Colonic mucosa (tissue), 4 donors: ENCODE results near the gene TMEM94. TPM values are rescaled to one million over a fixed set of nuclear protein-coding genes. Genes with fewer than 3 reads are reported as not detected.

Experiments
- DNase-seq: peaks from one replicate; pipeline ENCODE4 v3.0.0-alpha.2; 2020
- H3K27ac ChIP-seq: fragments of 200-600 bp; one replicate; pipeline ENCODE4 v1.8.0; 2021
- H3K27me3 ChIP-seq: fragments of 200-600 bp; one replicate; pipeline ENCODE4 v1.8.0; 2021
- H3K36me3 ChIP-seq: fragments of 200-600 bp; one replicate; pipeline ENCODE4 v1.8.0; 2021
- H3K4me1 ChIP-seq: fragments of 200-600 bp; one replicate; pipeline ENCODE4 v1.8.0; 2021; ENCODE audit warnings: mild to moderate bottlenecking
- H3K4me3 ChIP-seq: fragments of 200-600 bp; one replicate; pipeline ENCODE4 v1.8.0; 2021
- H3K9ac ChIP-seq, 2 donors: one replicate each; pipeline ENCODE4 v1.7.0; 2013; ENCODE audit warnings: control low read depth in 2 of 2, low read depth in 2 of 2, low read length in 2 of 2
- H3K9me3 ChIP-seq: fragments of 200-600 bp; one replicate; pipeline ENCODE4 v1.8.0; 2021
- intact Hi-C: fragments of 100-400 bp; cut with DNase I; formaldehyde crosslinking; loops from one replicate; pipeline ENCODE4 v1.14.1; 2022
- total RNA-seq, 2 donors: library from RNA; stranded (reverse); fragmentation: NEBNext Ultra II Directional in 1 of 2; extraction: Animal tissue kit (Norgen Biotek cat#: 25700) in 1 of 2; gene quantifications; one replicate each; pipeline ENCODE4 v1.2.1, GENCODE V29; 2021
- TF ChIP-seq, protein P1 (sequence below): fragments of 200-600 bp; IDR thresholded peaks from one replicate; pipeline ENCODE4 v1.8.0; 2022; ENCODE audit warnings: antibody characterized with exemption, mild to moderate bottlenecking
- donor health status: healthy.
- donor health status: DM: no; HTN: no; CAD: no.
- donor health status: DM: no; HTN: no; CAD: no.

Gene TMEM94
- total RNA-seq, 2 donors from 2014 or later, result 88.3 to 95.7 TPM

GRCh38 chr17:75490953-75491649, 34.7 kb downstream of the TMEM94 start:
- Histone ChIP-seq H3K27ac (peak overlapping the region; percentile 64), H3K4me3 (no peak overlapping the region), H3K27me3 (no peaks in the 10 kb centered on the region), H3K4me1 (peaks cover 11% of the 10 kb centered on the region), H3K36me3 (no peaks in the 10 kb centered on the region), H3K9me3 (no peaks in the 10 kb centered on the region), H3K9ac (no peak overlapping the region)
- intact Hi-C loops, result no loop called here
- TF ChIP-seq, protein P1, sequence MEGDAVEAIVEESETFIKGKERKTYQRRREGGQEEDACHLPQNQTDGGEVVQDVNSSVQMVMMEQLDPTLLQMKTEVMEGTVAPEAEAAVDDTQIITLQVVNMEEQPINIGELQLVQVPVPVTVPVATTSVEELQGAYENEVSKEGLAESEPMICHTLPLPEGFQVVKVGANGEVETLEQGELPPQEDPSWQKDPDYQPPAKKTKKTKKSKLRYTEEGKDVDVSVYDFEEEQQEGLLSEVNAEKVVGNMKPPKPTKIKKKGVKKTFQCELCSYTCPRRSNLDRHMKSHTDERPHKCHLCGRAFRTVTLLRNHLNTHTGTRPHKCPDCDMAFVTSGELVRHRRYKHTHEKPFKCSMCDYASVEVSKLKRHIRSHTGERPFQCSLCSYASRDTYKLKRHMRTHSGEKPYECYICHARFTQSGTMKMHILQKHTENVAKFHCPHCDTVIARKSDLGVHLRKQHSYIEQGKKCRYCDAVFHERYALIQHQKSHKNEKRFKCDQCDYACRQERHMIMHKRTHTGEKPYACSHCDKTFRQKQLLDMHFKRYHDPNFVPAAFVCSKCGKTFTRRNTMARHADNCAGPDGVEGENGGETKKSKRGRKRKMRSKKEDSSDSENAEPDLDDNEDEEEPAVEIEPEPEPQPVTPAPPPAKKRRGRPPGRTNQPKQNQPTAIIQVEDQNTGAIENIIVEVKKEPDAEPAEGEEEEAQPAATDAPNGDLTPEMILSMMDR, result no peak
- no peak for DNase-seq

DNA sequence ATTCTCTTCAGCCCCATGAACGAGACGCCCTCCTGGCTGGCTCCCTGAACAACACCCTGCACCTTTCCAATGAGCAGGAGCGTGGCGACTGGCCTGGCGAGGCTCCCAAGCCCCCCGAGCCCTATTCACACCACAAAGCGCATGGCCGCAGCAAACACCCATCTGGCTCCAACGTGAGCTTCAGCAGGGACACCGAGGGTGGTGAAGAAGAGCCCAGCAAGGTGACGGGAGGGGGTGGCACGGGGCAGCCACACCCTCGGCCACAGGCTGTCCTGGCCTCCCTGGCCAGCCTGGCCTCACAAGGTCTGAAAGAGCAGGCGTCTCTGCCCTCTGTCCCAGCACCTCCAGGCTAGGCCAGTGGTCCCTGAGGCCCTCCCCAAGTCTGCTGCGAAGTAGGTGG, 35.2 kb downstream of the TMEM94 start:
- H3K9ac ChIP-seq, result no peak overlapping the region
- no peaks in the 10 kb centered on the region for H3K36me3 ChIP-seq
- no peak overlapping the region for H3K27ac ChIP-seq
- H3K9me3 ChIP-seq, result no peaks in the 10 kb centered on the region
- TF ChIP-seq, protein P1, result no peak
- no peak for DNase-seq
- intact Hi-C loops, result no loop called here
- peaks cover 11% of the 10 kb centered on the region for H3K4me1 ChIP-seq
- no peak overlapping the region for H3K4me3 ChIP-seq
- no peaks in the 10 kb centered on the region for H3K27me3 ChIP-seq

DNA sequence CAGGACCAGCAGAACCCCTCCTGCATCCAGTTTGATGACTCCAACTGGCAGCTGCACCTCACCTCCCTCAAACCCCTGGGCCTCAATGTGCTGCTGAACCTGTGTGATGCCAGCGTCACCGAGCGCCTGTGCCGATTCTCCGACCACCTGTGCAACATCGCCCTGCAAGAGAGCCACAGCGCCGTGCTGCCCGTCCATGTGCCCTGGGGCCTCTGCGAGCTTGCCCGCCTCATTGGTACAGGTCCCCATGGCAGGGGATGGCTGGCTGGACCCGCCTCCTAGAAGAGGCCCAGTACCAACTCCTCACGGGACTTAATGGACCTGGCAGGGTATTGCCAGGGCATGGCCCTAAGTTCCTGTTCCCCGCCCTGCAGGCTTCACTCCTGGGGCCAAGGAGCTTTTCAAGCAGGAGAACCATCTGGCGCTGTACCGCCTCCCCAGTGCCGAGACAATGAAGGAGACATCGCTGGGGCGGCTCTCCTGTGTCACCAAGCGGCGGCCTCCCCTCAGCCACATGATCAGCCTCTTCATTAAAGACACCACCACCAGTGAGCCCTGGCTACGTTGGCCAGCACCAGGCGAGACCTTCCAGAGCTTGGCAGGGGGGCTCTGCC, 36.2 kb downstream of the TMEM94 start:
- TF ChIP-seq, protein P1, result no peak
- Histone ChIP-seq H3K9me3 (no peaks in the 10 kb centered on the region), H3K27ac (no peak overlapping the region), H3K4me1 (peaks cover 11% of the 10 kb centered on the region), H3K27me3 (no peaks in the 10 kb centered on the region), H3K36me3 (no peaks in the 10 kb centered on the region), H3K4me3 (no peak overlapping the region), H3K9ac (no peak overlapping the region)
- no peak for DNase-seq
- intact Hi-C loops, result no loop called here

- H3K9me3 ChIP-seq, result no peaks in the 10 kb centered on the region
- no peak overlapping the region for H3K4me3 ChIP-seq
- no peak overlapping the region for H3K9ac ChIP-seq
- no peaks in the 10 kb centered on the region for H3K27me3 ChIP-seq
- H3K36me3 ChIP-seq, result no peaks in the 10 kb centered on the region
- peaks cover 11% of the 10 kb centered on the region for H3K4me1 ChIP-seq
- H3K27ac ChIP-seq, result no peak overlapping the region
- DNase-seq, result no peak
- intact Hi-C loops, result no loop called here
- TF ChIP-seq, protein P1, result no peak
These were observed 37.2 kb downstream of the TMEM94 start for GRCh38 chr17:75493476-75494129.

- Histone ChIP-seq H3K9me3 (no peaks in the 10 kb centered on the region), H3K27me3 (no peaks in the 10 kb centered on the region), H3K9ac (no peak overlapping the region), H3K4me3 (no peak overlapping the region), H3K4me1 (peaks cover 11% of the 10 kb centered on the region), H3K36me3 (no peaks in the 10 kb centered on the region), H3K27ac (no peak overlapping the region)
- intact Hi-C loops, result no loop called here
- TF ChIP-seq, protein P1, result no peak
- DNase-seq, result no peak
These were observed 38.0 kb downstream of the TMEM94 start for GRCh38 chr17:75494326-75494877.
